ENCODE results near the gene ORC5.

Gene ORC5

GRCh38 chr7:104137971-104138370 is 69.8 kb downstream of the ORC5 start:
- no peak overlapping the region for H3K27ac ChIP-seq
- TF ChIP-seq, protein P1, sequence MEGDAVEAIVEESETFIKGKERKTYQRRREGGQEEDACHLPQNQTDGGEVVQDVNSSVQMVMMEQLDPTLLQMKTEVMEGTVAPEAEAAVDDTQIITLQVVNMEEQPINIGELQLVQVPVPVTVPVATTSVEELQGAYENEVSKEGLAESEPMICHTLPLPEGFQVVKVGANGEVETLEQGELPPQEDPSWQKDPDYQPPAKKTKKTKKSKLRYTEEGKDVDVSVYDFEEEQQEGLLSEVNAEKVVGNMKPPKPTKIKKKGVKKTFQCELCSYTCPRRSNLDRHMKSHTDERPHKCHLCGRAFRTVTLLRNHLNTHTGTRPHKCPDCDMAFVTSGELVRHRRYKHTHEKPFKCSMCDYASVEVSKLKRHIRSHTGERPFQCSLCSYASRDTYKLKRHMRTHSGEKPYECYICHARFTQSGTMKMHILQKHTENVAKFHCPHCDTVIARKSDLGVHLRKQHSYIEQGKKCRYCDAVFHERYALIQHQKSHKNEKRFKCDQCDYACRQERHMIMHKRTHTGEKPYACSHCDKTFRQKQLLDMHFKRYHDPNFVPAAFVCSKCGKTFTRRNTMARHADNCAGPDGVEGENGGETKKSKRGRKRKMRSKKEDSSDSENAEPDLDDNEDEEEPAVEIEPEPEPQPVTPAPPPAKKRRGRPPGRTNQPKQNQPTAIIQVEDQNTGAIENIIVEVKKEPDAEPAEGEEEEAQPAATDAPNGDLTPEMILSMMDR (conservative IDR thresholded peaks at IDR 0.05), result no peak

- no peak overlapping the region for H3K27ac ChIP-seq
- TF ChIP-seq, protein P1 (conservative IDR thresholded peaks at IDR 0.05), result no peak
Measured at GRCh38 chr7:104137511-104137910, 70.3 kb downstream of the ORC5 start.

DNA sequence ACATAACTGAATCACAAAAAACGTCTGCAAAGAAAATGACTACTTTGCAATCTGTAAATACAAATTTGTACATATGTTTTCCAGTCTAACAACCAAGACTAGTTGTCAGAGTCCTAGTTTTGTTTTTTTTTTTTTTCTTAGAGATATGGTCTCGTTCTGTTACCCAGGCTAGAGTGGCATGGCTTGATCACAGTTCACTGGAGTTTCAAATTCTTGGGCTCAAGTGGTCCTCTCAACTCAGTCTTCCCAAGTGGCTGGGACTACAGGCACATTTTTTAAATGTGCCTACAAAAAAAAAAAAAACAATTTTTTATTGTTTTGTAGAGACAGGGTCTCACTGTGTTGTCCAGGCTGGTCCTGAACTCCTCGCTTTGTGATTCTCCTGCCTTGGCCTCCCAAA is 70.8 kb downstream of the ORC5 start:
- H3K27ac ChIP-seq, result no peak overlapping the region
- TF ChIP-seq, protein P1 (conservative IDR thresholded peaks at IDR 0.05), result no peak

DNA sequence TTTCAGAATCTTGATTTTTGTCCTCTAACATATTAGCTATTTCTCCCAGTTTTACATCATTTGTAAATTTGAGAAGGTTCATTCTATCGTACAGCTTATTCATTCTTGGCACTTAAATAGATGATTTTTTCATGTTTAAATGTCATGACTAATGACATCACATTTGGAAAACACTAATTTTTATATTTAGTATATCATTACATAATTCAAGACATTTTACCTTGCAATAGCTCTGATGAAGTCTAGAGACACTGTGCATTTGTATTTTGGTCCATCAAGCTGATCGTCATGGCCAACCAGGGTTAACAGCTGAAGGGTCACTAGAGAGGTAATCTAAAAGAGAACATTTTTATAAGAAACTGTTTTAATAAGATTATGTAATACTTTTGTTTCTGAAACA is 71.3 kb downstream of the ORC5 start:
- TF ChIP-seq, protein P1 (conservative IDR thresholded peaks at IDR 0.05), result no peak
- no peak overlapping the region for H3K27ac ChIP-seq

DNA sequence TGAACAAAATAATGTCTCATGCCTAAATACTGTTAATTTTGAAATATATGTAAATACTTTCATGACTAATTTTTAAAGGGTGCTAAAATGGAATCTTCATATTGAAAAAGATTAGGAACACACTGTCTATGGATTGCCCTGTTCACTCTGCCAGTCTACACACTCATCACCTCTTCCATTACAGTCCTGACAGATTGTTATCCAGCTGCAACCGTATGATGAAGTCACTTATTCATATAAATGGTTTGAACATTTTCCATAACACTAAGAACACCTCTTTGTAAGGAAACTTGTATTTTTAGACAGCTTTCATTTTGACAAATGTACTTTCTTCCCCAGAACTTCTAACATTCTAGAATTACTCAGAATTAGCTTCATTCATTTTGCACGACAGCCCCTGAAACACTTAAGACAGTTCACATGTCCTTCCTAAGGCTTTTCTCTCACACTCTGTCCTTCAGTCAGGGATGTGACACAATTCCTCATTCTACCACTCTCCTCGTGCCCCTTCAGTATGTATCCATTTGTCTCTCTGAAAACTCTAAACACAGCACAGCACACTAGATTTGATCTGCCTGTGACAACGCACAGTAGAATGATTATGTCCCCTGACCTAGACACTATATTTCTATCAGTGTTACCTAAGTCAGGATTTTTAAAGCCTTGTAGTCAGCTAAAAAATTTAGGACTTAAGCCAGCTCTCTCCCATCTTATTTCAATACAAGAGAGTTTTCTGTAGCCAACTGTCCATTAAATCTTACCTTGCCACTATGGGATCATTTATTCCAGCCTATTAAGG is 71.9 kb downstream of the ORC5 start:
- TF ChIP-seq, protein P1 (conservative IDR thresholded peaks at IDR 0.05), result no peak
- H3K27ac ChIP-seq, result no peak overlapping the region

GRCh38 chr7:104133238-104133637 is 74.6 kb downstream of the ORC5 start:
- no peak overlapping the region for H3K27ac ChIP-seq
- TF ChIP-seq, protein P1 (conservative IDR thresholded peaks at IDR 0.05), result no peak

- TF ChIP-seq, protein P1 (conservative IDR thresholded peaks at IDR 0.05), result no peak
- H3K27ac ChIP-seq, result no peak overlapping the region
Measured at GRCh38 chr7:104130726-104131125, 77.1 kb downstream of the ORC5 start.
